GM12801 (cell line): ENCODE data around the gene EXOC6.

ENCODE experiments used
- TF ChIP-seq, protein P1 (sequence below): IDR thresholded peaks from one replicate; pipeline ENCODE4 v1.5.1; 2011; ENCODE audit warnings: control low read depth; ENCODE audit not compliant: insufficient read length; ENCODE audit errors: extremely low read depth

EXOC6 gene

DNA sequence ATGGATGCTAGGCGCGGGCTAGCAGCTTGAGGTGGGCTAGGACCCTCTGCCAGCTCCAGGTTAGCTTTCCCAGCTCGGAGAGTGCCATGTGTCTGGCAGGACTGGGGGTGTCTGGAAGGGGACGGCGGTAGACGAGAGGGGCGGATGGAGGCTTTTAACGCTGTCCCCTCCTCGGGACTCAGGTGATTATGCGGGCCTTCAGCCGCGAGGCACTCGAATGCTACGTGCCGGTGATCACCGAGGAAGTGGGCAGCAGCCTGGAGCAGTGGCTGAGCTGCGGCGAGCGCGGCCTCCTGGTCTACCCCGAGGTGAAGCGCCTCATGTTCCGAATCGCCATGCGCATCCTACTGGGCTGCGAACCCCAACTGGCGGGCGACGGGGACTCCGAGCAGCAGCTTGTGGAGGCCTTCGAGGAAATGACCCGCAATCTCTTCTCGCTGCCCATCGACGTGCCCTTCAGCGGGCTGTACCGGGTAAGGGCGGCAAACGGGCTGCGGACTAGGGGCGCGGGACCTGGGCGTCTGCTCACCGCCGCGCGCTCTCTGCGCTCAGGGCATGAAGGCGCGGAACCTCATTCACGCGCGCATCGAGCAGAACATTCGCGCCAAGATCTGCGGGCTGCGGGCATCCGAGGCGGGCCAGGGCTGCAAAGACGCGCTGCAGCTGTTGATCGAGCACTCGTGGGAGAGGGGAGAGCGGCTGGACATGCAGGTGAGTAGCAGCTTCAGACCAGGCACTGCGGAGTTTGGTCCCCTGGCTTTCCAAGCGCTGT is 226.5 kb downstream of the EXOC6 start:
- TF ChIP-seq, protein P1, sequence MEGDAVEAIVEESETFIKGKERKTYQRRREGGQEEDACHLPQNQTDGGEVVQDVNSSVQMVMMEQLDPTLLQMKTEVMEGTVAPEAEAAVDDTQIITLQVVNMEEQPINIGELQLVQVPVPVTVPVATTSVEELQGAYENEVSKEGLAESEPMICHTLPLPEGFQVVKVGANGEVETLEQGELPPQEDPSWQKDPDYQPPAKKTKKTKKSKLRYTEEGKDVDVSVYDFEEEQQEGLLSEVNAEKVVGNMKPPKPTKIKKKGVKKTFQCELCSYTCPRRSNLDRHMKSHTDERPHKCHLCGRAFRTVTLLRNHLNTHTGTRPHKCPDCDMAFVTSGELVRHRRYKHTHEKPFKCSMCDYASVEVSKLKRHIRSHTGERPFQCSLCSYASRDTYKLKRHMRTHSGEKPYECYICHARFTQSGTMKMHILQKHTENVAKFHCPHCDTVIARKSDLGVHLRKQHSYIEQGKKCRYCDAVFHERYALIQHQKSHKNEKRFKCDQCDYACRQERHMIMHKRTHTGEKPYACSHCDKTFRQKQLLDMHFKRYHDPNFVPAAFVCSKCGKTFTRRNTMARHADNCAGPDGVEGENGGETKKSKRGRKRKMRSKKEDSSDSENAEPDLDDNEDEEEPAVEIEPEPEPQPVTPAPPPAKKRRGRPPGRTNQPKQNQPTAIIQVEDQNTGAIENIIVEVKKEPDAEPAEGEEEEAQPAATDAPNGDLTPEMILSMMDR, result no peak

DNA sequence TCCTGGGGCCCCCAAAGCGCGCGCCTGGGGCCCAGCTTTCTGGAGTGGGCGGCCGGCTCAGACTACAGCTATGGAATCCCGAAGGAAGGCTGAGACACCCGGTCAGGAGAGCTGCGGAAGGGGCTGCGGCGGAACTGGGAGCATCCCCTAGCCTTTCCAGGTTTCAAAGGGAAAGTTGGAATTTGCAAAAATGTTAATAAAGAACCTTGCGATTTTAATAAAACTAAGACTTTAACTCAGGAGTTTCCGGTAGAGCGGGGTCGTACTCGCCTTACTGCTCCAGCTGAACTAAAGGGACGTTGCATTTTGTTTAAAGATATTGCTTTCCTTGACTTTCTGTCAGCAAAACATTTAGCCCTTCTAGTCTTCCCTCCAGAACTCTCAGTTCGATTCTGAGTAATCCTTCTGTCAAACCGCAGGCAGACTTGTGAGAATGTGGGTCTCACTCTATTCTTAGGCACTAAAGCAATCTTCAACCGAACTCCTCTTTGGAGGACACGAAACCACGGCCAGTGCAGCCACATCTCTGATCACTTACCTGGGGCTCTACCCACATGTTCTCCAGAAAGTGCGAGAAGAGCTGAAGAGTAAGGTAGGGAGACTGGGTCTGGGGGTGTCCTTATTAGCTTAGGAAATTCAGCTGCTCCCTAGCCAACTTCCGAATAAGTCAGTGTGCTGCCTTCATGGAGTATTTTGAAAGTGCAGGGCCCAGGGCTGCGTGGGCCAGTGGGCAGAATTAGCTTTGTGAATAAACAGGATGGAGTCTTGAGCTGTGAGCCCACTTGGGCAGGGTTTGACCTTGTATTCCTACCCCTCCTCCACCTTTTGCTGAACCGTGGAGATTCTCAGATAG is 227.3 kb downstream of the EXOC6 start:
- TF ChIP-seq, protein P1, result no peak

DNA sequence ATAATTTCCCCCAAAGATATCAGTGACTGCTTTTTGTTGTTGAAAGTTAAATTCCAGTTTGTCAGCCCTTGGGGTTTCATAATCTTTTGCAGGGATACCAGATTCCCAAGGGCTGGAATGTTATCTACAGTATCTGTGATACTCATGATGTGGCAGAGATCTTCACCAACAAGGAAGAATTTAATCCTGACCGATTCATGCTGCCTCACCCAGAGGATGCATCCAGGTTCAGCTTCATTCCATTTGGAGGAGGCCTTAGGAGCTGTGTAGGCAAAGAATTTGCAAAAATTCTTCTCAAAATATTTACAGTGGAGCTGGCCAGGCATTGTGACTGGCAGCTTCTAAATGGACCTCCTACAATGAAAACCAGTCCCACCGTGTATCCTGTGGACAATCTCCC is 228.6 kb downstream of the EXOC6 start:
- TF ChIP-seq, protein P1, result no peak

- TF ChIP-seq, protein P1, result no peak
Observed at GRCh38 chr10:93077860-93078337, 229.6 kb downstream of the EXOC6 start.

DNA sequence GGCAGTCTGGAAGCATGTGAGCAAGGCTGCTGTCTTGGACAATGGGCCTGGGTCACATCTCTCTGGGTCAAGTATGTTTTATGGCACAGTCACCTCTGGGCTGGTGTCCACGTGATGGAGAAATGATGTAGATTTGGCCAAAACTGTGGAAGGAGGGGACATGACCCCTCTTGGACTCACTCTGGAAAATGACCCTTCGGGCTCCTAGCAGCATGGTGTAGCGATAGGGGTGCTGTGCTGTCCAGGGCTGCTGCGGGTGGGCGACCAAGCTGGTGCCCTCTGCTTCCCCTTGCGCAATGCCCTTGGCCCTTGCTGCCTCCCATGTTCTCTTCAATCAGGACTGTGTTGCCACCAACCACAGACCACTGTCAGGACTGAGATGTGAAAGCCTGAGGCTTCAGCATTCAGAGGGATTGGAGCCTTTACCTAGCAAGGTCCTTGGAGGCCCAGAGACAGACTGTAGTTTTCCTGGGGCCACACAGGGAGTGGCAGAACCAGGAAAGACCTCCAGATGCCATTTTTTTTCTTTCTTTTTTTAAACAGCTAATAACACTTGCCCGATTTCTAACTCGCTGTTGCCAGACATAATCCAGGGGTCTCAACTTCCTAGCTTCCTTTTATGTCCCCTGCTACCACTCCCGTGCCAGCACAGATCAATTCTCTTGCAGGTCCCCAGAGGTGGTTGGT is 231.5 kb downstream of the EXOC6 start:
- TF ChIP-seq, protein P1, result no peak

DNA sequence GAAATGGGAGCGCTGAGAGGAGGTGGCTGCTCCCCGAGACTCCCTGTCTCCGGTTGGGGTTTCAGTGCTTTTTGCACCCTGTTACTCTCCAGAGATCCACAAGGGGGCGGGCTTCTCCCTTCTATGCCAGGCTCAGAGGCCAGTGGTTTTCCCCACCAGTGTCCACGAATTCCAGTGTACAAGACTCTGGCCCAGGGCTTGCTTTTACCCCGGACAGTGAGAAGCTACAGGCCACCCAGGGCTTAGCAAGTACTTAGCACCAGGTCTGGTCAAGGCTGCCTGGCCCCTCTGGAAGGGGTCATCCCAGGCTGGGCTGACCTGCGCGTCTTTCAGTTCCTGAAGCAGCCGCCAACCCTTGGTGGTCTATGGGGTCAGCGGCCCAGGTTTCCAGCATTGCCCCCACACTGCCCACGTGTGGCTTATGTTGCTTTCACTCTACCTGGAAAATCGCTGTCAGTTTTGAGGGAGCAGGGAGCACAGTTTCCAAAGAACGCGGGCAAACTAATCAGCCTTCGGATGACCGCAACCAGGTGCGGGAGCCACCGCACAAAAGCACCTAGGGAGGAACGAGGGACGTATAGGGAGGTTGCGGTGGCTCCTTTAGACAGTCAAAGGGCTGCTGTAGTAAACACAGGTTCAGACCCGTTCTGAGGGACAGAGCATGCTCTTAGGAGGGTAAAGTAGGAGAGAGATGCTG is 232.2 kb downstream of the EXOC6 start:
- TF ChIP-seq, protein P1, result no peak
